Cardiac fibroblast (primary cell): Measurements from ENCODE around the gene CLINT1.

Experiments
- DNase-seq, 2 donors: peaks; one replicate each; pipeline versions ENCODE4 v3.0.0 to v3.0.0-alpha.2; 2010; ENCODE audit warnings: low read depth in 2 of 2
- H3K4me3 ChIP-seq, 2 donors: replicated peaks in 1 of 2; 1 replicate in 1 of 2; 2 replicates in 1 of 2; pipeline ENCODE4 v1.5.1; 2011; ENCODE audit warnings: low read depth in 2 of 2, low read length in 2 of 2, mild to moderate bottlenecking in 2 of 2, moderate library complexity in 1 of 2
- TF ChIP-seq, protein P1 (sequence below): IDR thresholded peaks from one replicate; pipeline ENCODE4 v1.5.1; 2011; ENCODE audit warnings: low read depth, mild to moderate bottlenecking, low read length, inconsistent platforms

Gene CLINT1

DNA sequence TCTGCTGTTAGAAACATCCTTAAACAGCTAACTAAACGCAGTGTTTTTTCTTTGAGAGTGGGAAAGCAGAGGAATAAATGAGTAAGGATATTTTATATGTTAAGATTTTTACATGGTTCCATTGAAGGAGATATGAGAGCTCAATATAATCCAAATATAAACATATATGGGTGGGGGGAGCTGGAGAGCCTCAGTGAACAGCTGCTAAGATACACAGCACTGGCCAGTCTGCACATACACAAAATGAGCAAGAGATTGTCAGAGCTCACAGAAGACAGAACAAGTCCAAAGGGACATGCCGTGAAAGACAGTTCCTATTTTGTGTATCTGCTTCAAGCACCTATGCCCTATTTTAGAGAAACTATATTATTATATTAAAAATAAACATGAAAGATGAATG, 46.9 kb downstream of the CLINT1 start:
- DNase-seq, result no peak
- H3K4me3 ChIP-seq, result no peak overlapping the region
- TF ChIP-seq, protein P1, sequence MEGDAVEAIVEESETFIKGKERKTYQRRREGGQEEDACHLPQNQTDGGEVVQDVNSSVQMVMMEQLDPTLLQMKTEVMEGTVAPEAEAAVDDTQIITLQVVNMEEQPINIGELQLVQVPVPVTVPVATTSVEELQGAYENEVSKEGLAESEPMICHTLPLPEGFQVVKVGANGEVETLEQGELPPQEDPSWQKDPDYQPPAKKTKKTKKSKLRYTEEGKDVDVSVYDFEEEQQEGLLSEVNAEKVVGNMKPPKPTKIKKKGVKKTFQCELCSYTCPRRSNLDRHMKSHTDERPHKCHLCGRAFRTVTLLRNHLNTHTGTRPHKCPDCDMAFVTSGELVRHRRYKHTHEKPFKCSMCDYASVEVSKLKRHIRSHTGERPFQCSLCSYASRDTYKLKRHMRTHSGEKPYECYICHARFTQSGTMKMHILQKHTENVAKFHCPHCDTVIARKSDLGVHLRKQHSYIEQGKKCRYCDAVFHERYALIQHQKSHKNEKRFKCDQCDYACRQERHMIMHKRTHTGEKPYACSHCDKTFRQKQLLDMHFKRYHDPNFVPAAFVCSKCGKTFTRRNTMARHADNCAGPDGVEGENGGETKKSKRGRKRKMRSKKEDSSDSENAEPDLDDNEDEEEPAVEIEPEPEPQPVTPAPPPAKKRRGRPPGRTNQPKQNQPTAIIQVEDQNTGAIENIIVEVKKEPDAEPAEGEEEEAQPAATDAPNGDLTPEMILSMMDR, result no peak

DNA sequence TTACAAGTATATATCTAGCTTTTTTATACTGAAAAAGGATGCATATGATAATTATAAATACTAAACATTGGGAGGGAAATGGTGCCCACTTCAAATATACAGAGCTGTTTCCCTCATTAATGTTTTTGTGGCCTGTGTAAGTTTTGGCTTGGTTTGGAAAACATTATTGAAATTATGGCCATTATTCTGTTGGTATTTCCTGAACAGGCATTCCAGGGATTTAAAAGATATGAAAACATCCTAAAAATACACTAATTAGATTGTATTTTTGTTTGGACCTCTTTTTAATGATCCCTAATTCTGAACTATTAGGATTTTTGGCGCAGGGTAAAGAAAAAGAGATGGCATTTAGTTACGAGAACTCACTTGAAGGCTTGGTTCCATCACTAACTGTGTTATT, 50.9 kb downstream of the CLINT1 start:
- no peak for DNase-seq
- TF ChIP-seq, protein P1, result no peak
- H3K4me3 ChIP-seq, result no peak overlapping the region

DNA sequence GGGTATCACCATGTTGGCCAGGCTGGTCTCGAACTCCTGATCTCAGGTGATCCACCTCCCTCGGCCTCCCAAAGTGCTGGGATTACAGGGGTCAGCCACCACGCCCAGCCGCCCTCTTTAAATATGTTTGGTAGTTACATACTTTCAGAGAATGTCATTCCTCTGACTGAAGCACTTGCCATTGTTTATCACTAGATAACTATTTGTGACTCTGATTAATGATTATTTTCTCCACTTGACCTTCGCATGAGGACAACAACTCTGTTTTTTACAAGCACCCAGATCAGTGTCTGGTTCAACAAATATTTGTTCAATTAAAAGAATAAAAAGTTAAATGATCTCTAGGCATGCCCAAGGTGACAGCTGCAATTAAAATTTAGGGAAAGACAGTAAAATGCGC, 56.2 kb downstream of the CLINT1 start:
- no peak overlapping the region for H3K4me3 ChIP-seq
- no peak for DNase-seq
- TF ChIP-seq, protein P1, result no peak

GRCh38 chr5:157800137-157800536, 58.8 kb downstream of the CLINT1 start:
- no peak for DNase-seq
- TF ChIP-seq, protein P1, result no peak

GRCh38 chr5:157799578-157799977, 59.4 kb downstream of the CLINT1 start:
- DNase-seq, result no peak
- no peak overlapping the region for H3K4me3 ChIP-seq
- TF ChIP-seq, protein P1, result no peak

More at GRCh38 chr5:157800137-157800536, 58.8 kb downstream of the CLINT1 start:
- H3K4me3 ChIP-seq, result no peak overlapping the region

GRCh38 chr5:157793301-157793700, 65.6 kb downstream of the CLINT1 start:
- no peak for DNase-seq
- TF ChIP-seq, protein P1, result no peak
- H3K4me3 ChIP-seq, result no peak overlapping the region

DNA sequence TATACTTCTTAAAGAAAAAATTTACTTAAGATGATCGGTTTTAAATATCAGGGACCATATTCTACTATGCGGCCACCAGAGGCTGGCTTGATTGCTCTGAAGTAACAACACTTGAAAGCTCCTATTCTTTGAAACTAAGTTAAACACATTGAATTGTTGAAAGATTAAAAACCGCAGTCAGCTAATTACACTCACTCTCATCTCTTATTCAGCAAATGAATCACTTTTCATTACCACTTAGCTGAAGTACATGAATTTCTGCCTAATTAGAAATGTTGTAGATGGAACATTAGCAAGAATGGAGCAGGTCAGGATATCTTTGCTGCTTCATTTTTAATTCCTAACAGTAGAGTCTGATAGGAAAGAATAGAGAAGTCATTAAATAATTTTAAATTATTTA, 73.1 kb downstream of the CLINT1 start:
- TF ChIP-seq, protein P1, result no peak
- H3K4me3 ChIP-seq, result no peak overlapping the region
- DNase-seq, result no peak
